Measurements from ENCODE around the gene DFFB.

DFFB gene

GRCh38 chr1:3923378-3924185 is 66.3 kb downstream of the DFFB start:
- DNase-seq (ENCODE audit: insufficient read length, low spot score) (no peak), FAIRE-seq (no peak)

GRCh38 chr1:3924186-3924824 is 67.0 kb downstream of the DFFB start:
- FAIRE-seq (no peak), DNase-seq (ENCODE audit: insufficient read length, low spot score) (no peak)

- FAIRE-seq (no peak), DNase-seq (ENCODE audit: insufficient read length, low spot score) (no peak)
These were observed 67.5 kb downstream of the DFFB start for GRCh38 chr1:3924825-3925220.

- no peak for DNase-seq (ENCODE audit: insufficient read length, low spot score)
- FAIRE-seq, result no peak
These were observed 68.0 kb downstream of the DFFB start for GRCh38 chr1:3925256-3925655.

- no peak for FAIRE-seq
- no peak for DNase-seq (ENCODE audit: insufficient read length, low spot score)
These were observed 68.5 kb downstream of the DFFB start for GRCh38 chr1:3925762-3926161.

- DNase-seq (ENCODE audit: insufficient read length, low spot score), result no peak
- FAIRE-seq, result no peak
These were observed 69.7 kb downstream of the DFFB start for GRCh38 chr1:3926956-3927355.

- DNase-seq (ENCODE audit: insufficient read length, low spot score), result no peak
- no peak for FAIRE-seq
These were observed 71.3 kb downstream of the DFFB start for GRCh38 chr1:3928586-3928985.

- DNase-seq (ENCODE audit: insufficient read length, low spot score) (no peak), FAIRE-seq (no peak)
These were observed 71.8 kb downstream of the DFFB start for GRCh38 chr1:3929126-3929525.

GRCh38 chr1:3930301-3931006 is 73.2 kb downstream of the DFFB start:
- FAIRE-seq, result no peak
- DNase-seq (ENCODE audit: insufficient read length, low spot score), result no peak

- FAIRE-seq (no peak), DNase-seq (ENCODE audit: insufficient read length, low spot score) (no peak)
These were observed 74.0 kb downstream of the DFFB start for GRCh38 chr1:3931007-3931912.

- no peak for FAIRE-seq
- no peak for DNase-seq (ENCODE audit: insufficient read length, low spot score)
These were observed 75.1 kb downstream of the DFFB start for GRCh38 chr1:3932156-3932919.

Measured in GM19239 (cell line).